GM19351 (cell line): ENCODE measurements around the gene SLC8B1.

Source experiments
- ATAC-seq: cut with Tn5 transposase; IDR thresholded peaks from one replicate; pipeline ENCODE4 v1.9.1; 2021; ENCODE audit warnings: mild to moderate bottlenecking, moderate library complexity; ENCODE audit not compliant: unreplicated experiment

The SLC8B1 gene

GRCh38 chr12:113296557-113297213, 38.2 kb downstream of the SLC8B1 start:
- no peak for ATAC-seq

GRCh38 chr12:113295886-113296556, 38.9 kb downstream of the SLC8B1 start:
- ATAC-seq: no peak

- ATAC-seq: no peak
Observed at GRCh38 chr12:113293100-113293499, 41.8 kb downstream of the SLC8B1 start.

- no peak for ATAC-seq
Observed at GRCh38 chr12:113292547-113292946, 42.4 kb downstream of the SLC8B1 start.

- ATAC-seq: no peak
Observed at GRCh38 chr12:113292091-113292490, 42.8 kb downstream of the SLC8B1 start.

- ATAC-seq: no peak
Observed at GRCh38 chr12:113291586-113291985, 43.3 kb downstream of the SLC8B1 start.

- ATAC-seq: no peak
Observed at GRCh38 chr12:113290506-113290905, 44.4 kb downstream of the SLC8B1 start.

GRCh38 chr12:113289361-113289760, 45.5 kb downstream of the SLC8B1 start:
- no peak for ATAC-seq

GRCh38 chr12:113287899-113288282, 47.0 kb downstream of the SLC8B1 start:
- no peak for ATAC-seq

- ATAC-seq: no peak
Observed at GRCh38 chr12:113287146-113287898, 47.6 kb downstream of the SLC8B1 start.

GRCh38 chr12:113286712-113287111, 48.2 kb downstream of the SLC8B1 start:
- no peak for ATAC-seq

- no peak for ATAC-seq
Observed at GRCh38 chr12:113285679-113286610, 49.0 kb downstream of the SLC8B1 start.

- ATAC-seq: no peak
Observed at GRCh38 chr12:113284751-113285150, 50.2 kb downstream of the SLC8B1 start.

GRCh38 chr12:113278633-113279032, 56.3 kb downstream of the SLC8B1 start:
- no peak for ATAC-seq

GRCh38 chr12:113278141-113278540, 56.8 kb downstream of the SLC8B1 start:
- no peak for ATAC-seq

- no peak for ATAC-seq
Observed at GRCh38 chr12:113277511-113277910, 57.4 kb downstream of the SLC8B1 start.

- no peak for ATAC-seq
Observed at GRCh38 chr12:113276946-113277500, 57.9 kb downstream of the SLC8B1 start.

GRCh38 chr12:113276306-113276705, 58.6 kb downstream of the SLC8B1 start:
- no peak for ATAC-seq

GRCh38 chr12:113274848-113275247, 60.1 kb downstream of the SLC8B1 start:
- no peak for ATAC-seq

GRCh38 chr12:113273053-113273725, 61.7 kb downstream of the SLC8B1 start:
- ATAC-seq: no peak
